Psoas muscle (tissue), 8 donors: Measurements from ENCODE around the gene CNIH1. TPM values are rescaled to one million over a fixed set of nuclear protein-coding genes. Genes with fewer than 3 reads are reported as not detected.

Experiments used
- ATAC-seq, 4 donors: fragments of 200-7000 bp; cut with Tn5 transposase; one replicate each; pipeline ENCODE4 v1.9.1; 2020; ENCODE audit warnings: moderate library complexity in 3 of 4, mild to moderate bottlenecking in 2 of 4
- DNase-seq, 2 donors: peaks; one replicate each; pipeline ENCODE4 v3.0.0-alpha.2; 2020
- H3K27ac ChIP-seq: fragments of 200-600 bp; one replicate; pipeline ENCODE4 v1.8.0; 2022
- H3K27me3 ChIP-seq, 3 donors: fragments of 200-600 bp in 1 of 3; one replicate each; pipeline versions ENCODE4 v1.6.1 to v1.8.0; 2013 to 2022; ENCODE audit warnings: low read length in 2 of 3, mild to moderate bottlenecking in 2 of 3, moderate library complexity in 1 of 3; ENCODE audit not compliant: insufficient read depth in 3 of 3
- H3K36me3 ChIP-seq, 2 donors: fragments of 200-600 bp in 1 of 2; one replicate each; pipeline versions ENCODE4 v1.6.1 to v1.8.0; 2013 to 2022; ENCODE audit warnings: low read depth in 1 of 2, mild to moderate bottlenecking in 1 of 2, moderate library complexity in 1 of 2; ENCODE audit not compliant: insufficient read depth in 1 of 2
- H3K4me1 ChIP-seq: fragments of 200-600 bp; one replicate; pipeline ENCODE4 v1.8.0; 2022
- H3K4me3 ChIP-seq: fragments of 200-600 bp; one replicate; pipeline ENCODE4 v1.8.0; 2022; ENCODE audit warnings: mild to moderate bottlenecking
- H3K9me3 ChIP-seq: fragments of 200-600 bp; one replicate; pipeline ENCODE4 v1.8.0; 2022
- CTCF ChIP-seq: fragments of 200-600 bp; IDR thresholded peaks from one replicate; pipeline ENCODE4 v1.8.0; 2022; ENCODE audit warnings: antibody characterized with exemption
- WGBS, 3 donors: extraction: QIAGEN DNeasy Blood & Tissue Kit; methylation state at CpG; one replicate each; pipeline versions ENCODE4 v1.1.6 to v1.1.7; 2013; 5-methylcytosine and 5-hydroxymethylcytosine counted together
- intact Hi-C, 2 donors: fragments of 100-400 bp; cut with DNase I; formaldehyde crosslinking; loops; one replicate each; pipeline versions ENCODE4 v1.11.0 to v1.14.2; 2022
- polyA plus RNA-seq, 3 donors: library from polyadenylated mRNA; stranded (reverse); fragments of 200-250 nt; gene quantifications; one replicate each; pipeline ENCODE4 v1.2.3, GENCODE V29; 2013
- total RNA-seq, 4 donors: library from RNA; stranded (reverse); fragmentation: NEBNext Ultra II Directional in 2 of 4; extraction: Animal tissue kit (Norgen Biotek cat#: 25700) in 2 of 4; gene quantifications; one replicate each; pipeline versions ENCODE4 v1.2.1 to v1.2.4, GENCODE V29; 2021 to 2023
- donor health status: healthy with polysubstance abuse.
- donor health status: DM: no; HTN: no; CAD: no; lungs with moderate emphysema.
- donor health status: Bipolar disorder and iron deficiency.
- donor health status: healthy.
- donor health status: DM: yes; HTN: yes; CAD: no.
- donor health status: DM: no; HTN: no; CAD: no.
- donor health status: DM: no; HTN: no; CAD: no.
- donor health status: DM: yes; HTN: yes; CAD: no.

CNIH1 gene
- total and polyA plus RNA-seq, 7 donors = 57.8 to 172 (median 79.0) TPM

- no peaks in the 10 kb centered on the region for H3K4me1 ChIP-seq
- ATAC-seq = no peak
- no peaks in the 10 kb centered on the region for H3K27me3 ChIP-seq
- no peaks in the 10 kb centered on the region for H3K9me3 ChIP-seq
- intact Hi-C loops = no loop called here
- 66 to 82% (median 71%) methylated on average over 4 of the region's 4 CpGs for WGBS, 3 donors
- no peak for TF ChIP-seq CTCF
- no peak overlapping the region for H3K27ac ChIP-seq
- DNase-seq = no peak
- peaks cover 0 to 42% of the 10 kb centered on the region in 2 donors for H3K36me3 ChIP-seq
- H3K4me3 ChIP-seq = no peak overlapping the region
These were observed 31.1 kb upstream of the CNIH1 start for GRCh38 chr14:54472315-54472714.

- TF ChIP-seq CTCF = no peak
- no peak for DNase-seq
- no peak for ATAC-seq
- H3K36me3 ChIP-seq = peaks cover 0 to 36% of the 10 kb centered on the region in 2 donors
- H3K4me3 ChIP-seq = no peak overlapping the region
- intact Hi-C loops = no loop called here
- H3K9me3 ChIP-seq = no peaks in the 10 kb centered on the region
- no peaks in the 10 kb centered on the region for H3K4me1 ChIP-seq
- H3K27ac ChIP-seq = no peak overlapping the region
- no peaks in the 10 kb centered on the region for H3K27me3 ChIP-seq
- 74 to 88% (median 78%) methylated on average over 4 of the region's 4 CpGs for WGBS, 3 donors
These were observed 30.5 kb upstream of the CNIH1 start for GRCh38 chr14:54471641-54472040.

- no peaks in the 10 kb centered on the region for H3K27me3 ChIP-seq
- no peak for TF ChIP-seq CTCF
- H3K4me1 ChIP-seq = no peaks in the 10 kb centered on the region
- 79 to 93% (median 89%) methylated on average over 4 of the region's 4 CpGs for WGBS, 3 donors
- no peak for DNase-seq
- H3K36me3 ChIP-seq = peaks cover 0 to 27% of the 10 kb centered on the region in 2 donors
- no peak overlapping the region for H3K4me3 ChIP-seq
- intact Hi-C loops = no loop called here
- ATAC-seq = no peak
- H3K27ac ChIP-seq = no peak overlapping the region
- H3K9me3 ChIP-seq = no peaks in the 10 kb centered on the region
These were observed 29.5 kb upstream of the CNIH1 start for GRCh38 chr14:54470701-54471100.

GRCh38 chr14:54467280-54467679 lies 26.1 kb upstream of the CNIH1 start:
- intact Hi-C loops = no loop called here
- DNase-seq (no peak), ATAC-seq (no peak)
- Histone ChIP-seq H3K27ac (no peak overlapping the region), H3K4me3 (no peak overlapping the region), H3K27me3 (no peaks in the 10 kb centered on the region), H3K4me1 (no peaks in the 10 kb centered on the region), H3K36me3 (peaks cover 0 to under 1% of the 10 kb centered on the region in 2 donors), H3K9me3 (no peaks in the 10 kb centered on the region)
- no peak for TF ChIP-seq CTCF

GRCh38 chr14:54465654-54466053 lies 24.5 kb upstream of the CNIH1 start:
- Histone ChIP-seq H3K27me3 (no peaks in the 10 kb centered on the region), H3K9me3 (no peaks in the 10 kb centered on the region), H3K36me3 (no peaks in the 10 kb centered on the region), H3K4me1 (no peaks in the 10 kb centered on the region), H3K27ac (no peak overlapping the region), H3K4me3 (no peak overlapping the region)
- WGBS, 3 donors = 60 to 72% (median 60%) methylated on average over 4 of the region's 4 CpGs
- TF ChIP-seq CTCF = no peak
- DNase-seq = no peak
- intact Hi-C loops = no loop called here
- no peak for ATAC-seq
